ENCODE measurements around the gene KLHL14.

DNA sequence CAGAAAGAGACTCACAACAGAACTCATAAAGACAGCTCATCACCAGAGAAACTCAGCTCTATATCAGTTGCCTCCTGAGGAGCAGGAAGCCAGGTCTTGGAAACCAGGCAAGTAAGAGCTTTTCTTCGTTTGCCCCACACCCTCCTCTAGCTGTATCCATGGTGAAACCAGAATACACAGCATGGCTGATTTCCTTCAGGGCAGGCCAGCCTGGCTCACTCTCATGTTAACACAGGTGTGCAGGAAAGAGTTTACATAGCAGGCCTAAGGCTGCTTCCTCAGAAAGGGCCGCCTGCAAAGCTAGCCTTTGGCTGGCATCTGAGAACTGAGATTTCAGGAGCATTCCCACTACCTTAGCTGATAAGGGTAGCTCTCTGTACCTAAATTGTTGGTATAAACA is 65.7 kb downstream of the KLHL14 start:
- TF ChIP-seq, protein P1, sequence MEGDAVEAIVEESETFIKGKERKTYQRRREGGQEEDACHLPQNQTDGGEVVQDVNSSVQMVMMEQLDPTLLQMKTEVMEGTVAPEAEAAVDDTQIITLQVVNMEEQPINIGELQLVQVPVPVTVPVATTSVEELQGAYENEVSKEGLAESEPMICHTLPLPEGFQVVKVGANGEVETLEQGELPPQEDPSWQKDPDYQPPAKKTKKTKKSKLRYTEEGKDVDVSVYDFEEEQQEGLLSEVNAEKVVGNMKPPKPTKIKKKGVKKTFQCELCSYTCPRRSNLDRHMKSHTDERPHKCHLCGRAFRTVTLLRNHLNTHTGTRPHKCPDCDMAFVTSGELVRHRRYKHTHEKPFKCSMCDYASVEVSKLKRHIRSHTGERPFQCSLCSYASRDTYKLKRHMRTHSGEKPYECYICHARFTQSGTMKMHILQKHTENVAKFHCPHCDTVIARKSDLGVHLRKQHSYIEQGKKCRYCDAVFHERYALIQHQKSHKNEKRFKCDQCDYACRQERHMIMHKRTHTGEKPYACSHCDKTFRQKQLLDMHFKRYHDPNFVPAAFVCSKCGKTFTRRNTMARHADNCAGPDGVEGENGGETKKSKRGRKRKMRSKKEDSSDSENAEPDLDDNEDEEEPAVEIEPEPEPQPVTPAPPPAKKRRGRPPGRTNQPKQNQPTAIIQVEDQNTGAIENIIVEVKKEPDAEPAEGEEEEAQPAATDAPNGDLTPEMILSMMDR (IDR thresholded peaks at IDR 0.05) = no peak
- no peak for TF ChIP-seq EZH2 (IDR thresholded peaks at IDR 0.05; ENCODE audit: borderline replicate concordance, insufficient read depth, low read depth, low read length, poor library complexity, severe bottlenecking)
